Measurements from ENCODE around the gene RNASE13.

GRCh38 chr14:21023174-21023573 is 11.4 kb downstream of the RNASE13 start:
- TF ChIP-seq CTCF (conservative IDR thresholded peaks at IDR 0.05) (no peak), EZH2 (IDR thresholded peaks at IDR 0.05; ENCODE audit: low read depth) (no peak)

Data from PC-9 (cell line).